BE2C (cell line): ENCODE results near the gene ITGB3.

Experiments used
- DNase-seq: peaks from one replicate; pipeline ENCODE4 v3.0.0-alpha.2; 2020
- H3K27me3 ChIP-seq: fragments of 250-450 bp; sonication (Bioruptor Pico); 2 replicates; pipeline ENCODE4 v1.5.1; 2020; ENCODE audit warnings: mild to moderate bottlenecking
- H3K36me3 ChIP-seq: fragments of 250-450 bp; sonication (Bioruptor Pico); 2 replicates; pipeline ENCODE4 v1.5.1; 2020; ENCODE audit warnings: mild to moderate bottlenecking
- H3K4me1 ChIP-seq: fragments of 250-450 bp; sonication (Bioruptor Pico); 2 replicates; pipeline ENCODE4 v1.5.1; 2020
- H3K4me3 ChIP-seq: 2 replicates; pipeline ENCODE4 v1.5.1; 2011; ENCODE audit warnings: low read depth, low read length
- H3K9me3 ChIP-seq: fragments of 250-450 bp; sonication (Bioruptor Pico); 2 replicates; pipeline ENCODE4 v1.5.1; 2020
- CTCF ChIP-seq: IDR thresholded peaks from 2 replicates; pipeline ENCODE4 v1.5.1; 2012; ENCODE audit warnings: mild to moderate bottlenecking, low read depth, low read length

Gene ITGB3

GRCh38 chr17:47297661-47298400 is 44.2 kb downstream of the ITGB3 start:
- Histone ChIP-seq H3K4me1 (no peaks in the 10 kb centered on the region), H3K4me3 (no peak overlapping the region)
- no peak for DNase-seq

DNA sequence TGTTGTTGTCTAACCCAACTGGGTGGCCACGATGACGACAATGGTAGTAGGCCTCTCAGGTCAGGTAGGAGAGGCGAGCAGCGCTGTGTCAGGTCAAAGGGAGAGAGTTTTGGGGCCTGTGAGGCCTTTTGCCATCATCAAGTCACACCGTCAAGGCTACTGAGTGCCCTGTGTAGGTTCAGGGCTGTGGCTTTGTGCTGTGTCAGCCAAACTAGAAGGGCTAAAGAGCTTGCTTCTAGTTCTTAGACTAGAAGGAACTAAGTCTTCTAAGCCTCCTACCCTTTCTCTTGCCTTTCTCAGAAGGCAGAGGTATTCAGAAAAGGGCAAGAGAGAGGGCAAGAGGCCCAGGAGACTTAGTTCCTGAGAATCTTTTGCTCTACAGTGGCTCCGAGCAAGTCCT is 45.1 kb downstream of the ITGB3 start:
- Histone ChIP-seq H3K36me3 (no peaks in the 10 kb centered on the region), H3K9me3 (no peaks in the 10 kb centered on the region), H3K27me3 (no peaks in the 10 kb centered on the region), H3K4me3 (no peak overlapping the region), H3K4me1 (no peaks in the 10 kb centered on the region)
- no peak for DNase-seq
- no peak for TF ChIP-seq CTCF

More at GRCh38 chr17:47297661-47298400, 44.2 kb downstream of the ITGB3 start:
- no peaks in the 10 kb centered on the region for H3K36me3 ChIP-seq
- no peaks in the 10 kb centered on the region for H3K9me3 ChIP-seq
- H3K27me3 ChIP-seq, result no peaks in the 10 kb centered on the region
- TF ChIP-seq CTCF, result no peak

GRCh38 chr17:47299239-47299910 is 45.7 kb downstream of the ITGB3 start:
- no peaks in the 10 kb centered on the region for H3K36me3 ChIP-seq
- no peak for DNase-seq
- H3K4me1 ChIP-seq, result no peaks in the 10 kb centered on the region
- H3K27me3 ChIP-seq, result no peaks in the 10 kb centered on the region
- no peaks in the 10 kb centered on the region for H3K9me3 ChIP-seq
- no peak overlapping the region for H3K4me3 ChIP-seq
- TF ChIP-seq CTCF, result no peak

DNA sequence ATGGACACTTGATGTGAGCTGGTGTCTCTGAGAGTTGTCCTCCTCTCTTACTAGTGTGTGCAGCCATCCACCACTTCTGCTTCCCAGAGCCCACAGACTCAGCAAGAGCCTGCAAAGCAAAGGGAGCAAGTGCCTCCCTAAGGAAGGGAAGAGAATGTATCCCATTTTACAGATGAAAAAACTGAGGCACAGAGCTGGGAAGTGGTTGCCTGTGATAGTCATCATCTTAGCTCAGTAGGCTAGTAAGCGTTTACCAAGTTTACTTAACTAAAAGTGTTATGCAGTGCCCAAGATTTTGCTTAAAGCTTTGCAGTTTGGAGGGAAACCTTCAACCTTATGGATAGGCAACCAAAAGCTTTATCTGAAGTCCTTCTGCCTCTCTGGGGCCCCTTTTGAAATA is 47.1 kb downstream of the ITGB3 start:
- H3K4me3 ChIP-seq, result no peak overlapping the region
- no peaks in the 10 kb centered on the region for H3K27me3 ChIP-seq
- TF ChIP-seq CTCF, result no peak
- no peaks in the 10 kb centered on the region for H3K4me1 ChIP-seq
- no peak for DNase-seq
- H3K36me3 ChIP-seq, result no peaks in the 10 kb centered on the region
- no peaks in the 10 kb centered on the region for H3K9me3 ChIP-seq

- no peak for DNase-seq
- no peaks in the 10 kb centered on the region for H3K9me3 ChIP-seq
- no peaks in the 10 kb centered on the region for H3K36me3 ChIP-seq
- H3K4me1 ChIP-seq, result no peaks in the 10 kb centered on the region
- no peaks in the 10 kb centered on the region for H3K27me3 ChIP-seq
- no peak overlapping the region for H3K4me3 ChIP-seq
- TF ChIP-seq CTCF, result no peak
Observed at GRCh38 chr17:47301161-47301560, 47.5 kb downstream of the ITGB3 start.

DNA sequence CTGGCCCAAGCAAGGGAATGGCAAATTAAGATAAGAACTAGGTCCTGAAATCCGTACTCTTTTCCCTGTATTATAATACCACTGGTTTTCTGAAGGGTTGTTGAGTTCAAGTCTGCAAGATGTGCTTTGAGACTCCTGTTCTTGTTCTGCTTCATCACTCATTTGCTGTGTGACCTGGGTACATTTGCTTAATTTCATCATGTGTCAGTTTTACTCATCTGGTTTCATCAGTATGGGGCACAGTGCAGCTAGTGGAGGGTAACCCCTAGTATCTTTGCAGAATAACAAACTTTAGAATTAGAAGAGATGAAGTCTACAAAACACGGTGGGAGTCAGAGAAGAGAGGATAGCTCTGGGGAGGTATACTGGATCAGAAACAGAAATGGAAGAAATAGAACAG is 48.2 kb downstream of the ITGB3 start:
- no peak for TF ChIP-seq CTCF
- Histone ChIP-seq H3K4me3 (no peak overlapping the region), H3K9me3 (no peaks in the 10 kb centered on the region), H3K27me3 (no peaks in the 10 kb centered on the region), H3K4me1 (no peaks in the 10 kb centered on the region), H3K36me3 (no peaks in the 10 kb centered on the region)
- DNase-seq, result no peak
